Retinal pigment epithelial cell (primary cell): ENCODE measurements around the gene LARP1.
"Not testable (repeated sequence)": the region's sequence is repeated elsewhere in the genome, so short reads cannot be mapped to it uniquely, and the experiment has no call there.

Experiments
- DNase-seq: peaks from one replicate; pipeline ENCODE4 v3.0.0-alpha.2; 2010; ENCODE audit warnings: low read depth
- H3K4me3 ChIP-seq: 2 replicates; pipeline ENCODE4 v1.5.1; 2011; ENCODE audit warnings: mild to moderate bottlenecking, low read length, control low read depth, moderate library complexity
- TF ChIP-seq, protein P1 (sequence below): conservative IDR thresholded peaks from 2 replicates; pipeline ENCODE4 v1.5.1; 2011; ENCODE audit warnings: low read depth, low read length, control low read depth, inconsistent platforms

LARP1 gene

DNA sequence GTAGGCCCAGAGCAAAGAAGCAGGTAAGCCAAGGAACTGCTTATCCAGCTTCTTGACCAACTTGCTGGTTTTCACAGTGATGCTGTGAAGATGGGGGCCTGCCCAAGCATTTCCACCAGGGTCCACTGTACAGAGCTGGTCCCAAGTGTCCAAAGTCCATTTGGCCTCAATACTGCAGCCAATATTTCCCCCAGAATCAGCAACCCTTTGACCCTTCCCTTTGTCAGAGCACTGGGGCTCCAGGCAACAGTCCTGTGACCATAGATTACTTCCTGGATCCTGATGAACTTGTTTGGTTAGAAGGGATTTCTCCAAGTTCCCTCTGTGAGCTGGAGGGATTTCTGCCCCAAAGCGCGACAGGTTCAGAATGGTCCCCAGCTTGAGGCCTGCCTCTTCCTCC, 68.9 kb downstream of the LARP1 start:
- DNase-seq, result no peak
- TF ChIP-seq, protein P1, sequence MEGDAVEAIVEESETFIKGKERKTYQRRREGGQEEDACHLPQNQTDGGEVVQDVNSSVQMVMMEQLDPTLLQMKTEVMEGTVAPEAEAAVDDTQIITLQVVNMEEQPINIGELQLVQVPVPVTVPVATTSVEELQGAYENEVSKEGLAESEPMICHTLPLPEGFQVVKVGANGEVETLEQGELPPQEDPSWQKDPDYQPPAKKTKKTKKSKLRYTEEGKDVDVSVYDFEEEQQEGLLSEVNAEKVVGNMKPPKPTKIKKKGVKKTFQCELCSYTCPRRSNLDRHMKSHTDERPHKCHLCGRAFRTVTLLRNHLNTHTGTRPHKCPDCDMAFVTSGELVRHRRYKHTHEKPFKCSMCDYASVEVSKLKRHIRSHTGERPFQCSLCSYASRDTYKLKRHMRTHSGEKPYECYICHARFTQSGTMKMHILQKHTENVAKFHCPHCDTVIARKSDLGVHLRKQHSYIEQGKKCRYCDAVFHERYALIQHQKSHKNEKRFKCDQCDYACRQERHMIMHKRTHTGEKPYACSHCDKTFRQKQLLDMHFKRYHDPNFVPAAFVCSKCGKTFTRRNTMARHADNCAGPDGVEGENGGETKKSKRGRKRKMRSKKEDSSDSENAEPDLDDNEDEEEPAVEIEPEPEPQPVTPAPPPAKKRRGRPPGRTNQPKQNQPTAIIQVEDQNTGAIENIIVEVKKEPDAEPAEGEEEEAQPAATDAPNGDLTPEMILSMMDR, result no peak
- no peak overlapping the region for H3K4me3 ChIP-seq

DNA sequence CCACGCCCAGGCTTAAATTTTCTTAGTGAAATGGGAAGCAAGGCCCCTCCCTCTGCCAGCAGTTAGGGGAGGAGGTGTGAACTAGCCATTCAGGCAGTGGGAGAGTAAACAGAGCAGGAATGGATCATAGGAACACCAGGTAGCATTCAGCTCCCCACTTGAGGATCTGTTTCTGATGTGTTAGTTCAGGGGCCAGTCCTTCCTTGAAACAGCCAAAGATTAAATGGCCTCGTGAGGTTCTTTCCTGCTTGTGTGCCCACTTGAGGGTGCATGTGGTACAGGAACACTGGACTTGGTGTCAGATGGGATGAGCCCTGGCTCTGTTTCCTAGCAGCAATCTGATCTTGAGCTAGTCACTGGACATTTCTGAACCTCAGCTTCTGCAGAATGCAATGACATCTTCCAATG, 74.0 kb downstream of the LARP1 start:
- H3K4me3 ChIP-seq, result no peak overlapping the region
- no peak for DNase-seq
- TF ChIP-seq, protein P1, result no peak

DNA sequence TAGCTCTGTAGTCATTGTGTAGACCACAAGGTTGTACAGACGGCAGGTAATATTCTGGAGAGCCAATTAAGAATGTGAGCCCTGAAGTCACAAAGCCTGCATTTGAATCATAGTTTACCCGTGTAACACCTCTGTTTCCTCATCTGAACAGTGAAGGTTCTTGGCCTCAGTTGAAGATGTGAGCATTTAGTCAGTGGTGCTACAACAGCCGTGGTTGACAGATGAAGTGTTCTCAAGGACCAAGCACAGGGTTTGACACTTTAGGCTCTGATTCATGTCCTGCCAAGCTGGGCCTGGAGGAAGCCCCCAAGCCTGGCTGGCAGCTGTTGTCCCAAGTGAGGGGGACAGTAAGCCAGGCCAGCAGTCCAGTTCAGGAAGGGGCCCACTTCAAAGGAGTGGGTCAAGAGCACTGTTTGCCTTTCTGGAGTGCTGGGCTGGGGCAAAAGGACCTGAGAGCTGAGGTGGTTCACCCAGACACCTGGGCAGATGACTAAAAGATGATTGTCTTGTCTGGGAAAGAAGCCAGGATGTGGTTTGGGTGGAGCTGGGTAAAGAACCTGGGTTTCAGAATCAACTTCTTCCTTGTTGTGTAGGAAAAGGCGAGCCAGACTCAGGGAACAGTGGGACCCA, 74.5 kb downstream of the LARP1 start:
- no peak overlapping the region for H3K4me3 ChIP-seq
- TF ChIP-seq, protein P1, result no peak
- no peak for DNase-seq

DNA sequence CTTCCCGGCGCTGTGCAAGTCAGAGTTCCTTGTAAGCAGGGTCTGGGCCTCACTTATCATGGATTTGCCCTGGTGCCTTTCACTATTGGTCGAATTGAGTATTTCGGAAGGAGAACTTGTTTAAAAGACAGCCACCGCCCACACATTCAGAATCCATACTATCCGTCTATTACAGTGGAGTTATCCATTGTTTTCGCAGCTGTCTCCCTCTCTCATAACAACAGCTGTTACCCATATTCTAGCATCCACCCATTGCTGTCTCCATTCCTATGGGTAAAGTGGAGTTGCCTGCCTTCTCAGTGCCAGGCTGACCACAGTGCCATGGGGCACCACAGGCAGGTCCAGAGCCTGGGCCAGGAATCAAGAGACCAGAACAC, 75.0 kb downstream of the LARP1 start:
- TF ChIP-seq, protein P1, result no peak
- DNase-seq, result no peak
- no peak overlapping the region for H3K4me3 ChIP-seq

DNA sequence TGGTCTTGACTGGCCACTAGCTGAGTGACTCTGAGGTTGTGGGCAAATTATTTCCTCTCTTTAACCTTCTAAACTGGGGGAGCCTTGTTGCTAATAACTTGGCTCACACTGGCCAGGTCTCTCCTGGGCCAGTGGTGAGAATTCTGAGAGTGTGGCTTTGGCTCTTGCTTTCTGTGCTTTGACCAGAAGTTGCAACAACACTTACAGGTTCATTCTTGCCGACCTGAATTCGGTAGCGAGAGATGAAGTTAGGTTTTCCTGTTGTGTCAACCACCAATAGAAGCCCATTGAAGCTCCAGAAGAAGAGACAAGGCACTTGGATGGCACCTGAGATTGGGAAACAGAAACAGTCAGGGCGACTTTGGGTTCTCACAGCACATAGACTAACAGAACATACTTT, 75.4 kb downstream of the LARP1 start:
- no peak overlapping the region for H3K4me3 ChIP-seq
- no peak for DNase-seq
- TF ChIP-seq, protein P1, result no peak

DNA sequence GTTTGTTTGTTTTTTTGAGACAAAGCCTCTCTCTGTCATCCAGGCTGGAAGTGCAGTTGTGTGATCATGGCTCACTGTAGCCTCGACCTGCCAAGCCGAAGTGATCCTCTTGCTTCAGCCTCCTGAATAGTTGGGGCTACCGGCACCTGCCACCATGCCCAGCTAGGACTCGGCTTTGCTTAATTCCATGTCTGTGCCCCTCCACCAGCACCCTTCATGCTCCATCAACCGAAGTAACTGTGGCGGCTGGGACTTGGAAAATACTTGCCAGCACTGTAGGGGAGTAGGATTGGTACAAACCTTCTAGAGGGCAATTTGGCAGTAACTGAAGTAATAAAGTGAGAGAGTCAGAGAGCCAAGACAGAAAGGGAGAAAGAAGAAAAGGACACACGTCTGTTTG, 76.3 kb downstream of the LARP1 start:
- no peak for DNase-seq
- TF ChIP-seq, protein P1, result no peak
- no peak overlapping the region for H3K4me3 ChIP-seq

DNA sequence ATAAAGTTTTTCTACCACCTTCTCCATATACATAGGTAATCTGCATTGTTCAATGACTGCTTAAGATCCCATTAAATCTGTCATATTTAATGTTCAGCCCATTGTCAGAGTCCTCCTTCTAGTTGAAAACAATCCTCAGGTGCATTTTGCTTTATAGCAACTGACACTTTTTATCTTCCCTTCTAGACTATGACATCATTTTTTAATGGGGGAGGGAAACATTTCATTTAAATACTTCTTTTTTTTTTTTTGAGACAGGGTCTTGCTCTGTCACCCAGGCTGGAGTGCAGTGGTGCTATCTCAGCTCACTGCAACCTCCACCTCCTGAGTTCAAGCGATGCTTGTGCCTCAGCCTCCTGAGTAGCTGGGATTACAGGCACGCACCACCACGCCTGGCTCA, 77.6 kb downstream of the LARP1 start:
- DNase-seq, result not testable (repeated sequence)

DNA sequence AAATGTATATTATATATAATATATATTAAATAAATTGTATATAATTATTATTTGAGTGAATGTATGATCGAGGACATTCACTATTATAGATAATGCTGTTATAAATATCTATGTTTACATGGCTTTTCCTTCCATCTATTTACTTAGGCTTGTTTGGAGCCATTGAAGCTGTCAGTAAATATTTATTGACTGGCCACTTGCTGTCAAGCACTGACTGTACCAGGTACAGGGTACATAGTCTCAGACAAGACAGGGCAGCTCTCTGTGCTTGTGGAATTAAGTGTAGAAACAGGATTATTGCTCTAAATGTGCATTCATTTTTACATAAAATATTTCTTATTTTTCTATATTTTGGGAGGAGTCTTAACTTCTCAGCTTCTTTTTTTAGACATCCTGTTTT, 78.9 kb downstream of the LARP1 start:
- DNase-seq, result no peak
- TF ChIP-seq, protein P1, result no peak
- no peak overlapping the region for H3K4me3 ChIP-seq

More for the DNA sequence above, 77.6 kb downstream of the LARP1 start:
- H3K4me3 ChIP-seq, result not testable (repeated sequence)

DNA sequence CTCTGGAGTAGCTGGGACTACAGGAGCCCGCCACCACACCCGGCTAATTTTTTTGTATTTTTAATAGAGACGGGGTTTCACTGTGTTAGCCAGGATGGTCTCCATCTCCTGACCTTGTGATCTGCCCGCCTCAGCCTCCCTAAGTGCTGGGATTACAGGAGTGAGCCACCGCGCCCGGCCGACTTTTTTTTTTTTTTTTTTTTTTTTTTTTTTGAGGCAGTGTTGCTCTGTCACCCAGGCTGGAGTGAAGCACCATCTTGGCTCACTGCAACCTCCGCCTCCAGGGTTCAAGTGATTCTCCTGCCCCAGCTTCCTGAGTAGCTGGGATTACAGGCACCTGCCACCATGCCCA, 80.5 kb downstream of the LARP1 start:
- not testable (repeated sequence) for DNase-seq, H3K4me3 ChIP-seq
